ENCODE results near the gene ALMS1.

GRCh38 chr2:73350035-73350691, 35.5 kb upstream of the ALMS1 start:
- TF ChIP-seq CTCF (IDR thresholded peaks at IDR 0.05) (no peak), EP300 (IDR thresholded peaks at IDR 0.05) (no peak), MAZ (IDR thresholded peaks at IDR 0.05; ENCODE audit: borderline replicate concordance, low read depth, low read length) (no peak), POLR2A (IDR thresholded peaks at IDR 0.05; ENCODE audit: low read length) (no peak)
- TF ChIP-seq, protein P1, sequence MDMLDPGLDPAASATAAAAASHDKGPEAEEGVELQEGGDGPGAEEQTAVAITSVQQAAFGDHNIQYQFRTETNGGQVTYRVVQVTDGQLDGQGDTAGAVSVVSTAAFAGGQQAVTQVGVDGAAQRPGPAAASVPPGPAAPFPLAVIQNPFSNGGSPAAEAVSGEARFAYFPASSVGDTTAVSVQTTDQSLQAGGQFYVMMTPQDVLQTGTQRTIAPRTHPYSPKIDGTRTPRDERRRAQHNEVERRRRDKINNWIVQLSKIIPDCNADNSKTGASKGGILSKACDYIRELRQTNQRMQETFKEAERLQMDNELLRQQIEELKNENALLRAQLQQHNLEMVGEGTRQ (IDR thresholded peaks at IDR 0.05): no peak
- TF ChIP-seq, protein P2, sequence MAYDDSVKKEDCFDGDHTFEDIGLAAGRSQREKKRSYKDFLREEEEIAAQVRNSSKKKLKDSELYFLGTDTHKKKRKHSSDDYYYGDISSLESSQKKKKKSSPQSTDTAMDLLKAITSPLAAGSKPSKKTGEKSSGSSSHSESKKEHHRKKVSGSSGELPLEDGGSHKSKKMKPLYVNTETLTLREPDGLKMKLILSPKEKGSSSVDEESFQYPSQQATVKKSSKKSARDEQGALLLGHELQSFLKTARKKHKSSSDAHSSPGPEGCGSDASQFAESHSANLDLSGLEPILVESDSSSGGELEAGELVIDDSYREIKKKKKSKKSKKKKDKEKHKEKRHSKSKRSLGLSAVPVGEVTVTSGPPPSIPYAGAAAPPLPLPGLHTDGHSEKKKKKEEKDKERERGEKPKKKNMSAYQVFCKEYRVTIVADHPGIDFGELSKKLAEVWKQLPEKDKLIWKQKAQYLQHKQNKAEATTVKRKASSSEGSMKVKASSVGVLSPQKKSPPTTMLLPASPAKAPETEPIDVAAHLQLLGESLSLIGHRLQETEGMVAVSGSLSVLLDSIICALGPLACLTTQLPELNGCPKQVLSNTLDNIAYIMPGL (CRISPR knock-in tag; IDR thresholded peaks at IDR 0.05; ENCODE audit: borderline replicate concordance): no peak
